PC-9 (cell line): ENCODE results near the gene GALNT14.

ENCODE experiments used
- EZH2 ChIP-seq: fragments of 200-600 bp; sonication (generic); IDR thresholded peaks from 2 replicates; pipeline ENCODE4 v1.8.0; 2017; ENCODE audit warnings: antibody characterized with exemption, low read depth
- TF ChIP-seq, protein P1 (sequence below): fragments of 200-600 bp; sonication (generic); conservative IDR thresholded peaks from 2 replicates; pipeline ENCODE4 v1.6.1; 2017; ENCODE audit warnings: mixed run types, antibody characterized with exemption, mild to moderate bottlenecking, moderate library complexity

DNA sequence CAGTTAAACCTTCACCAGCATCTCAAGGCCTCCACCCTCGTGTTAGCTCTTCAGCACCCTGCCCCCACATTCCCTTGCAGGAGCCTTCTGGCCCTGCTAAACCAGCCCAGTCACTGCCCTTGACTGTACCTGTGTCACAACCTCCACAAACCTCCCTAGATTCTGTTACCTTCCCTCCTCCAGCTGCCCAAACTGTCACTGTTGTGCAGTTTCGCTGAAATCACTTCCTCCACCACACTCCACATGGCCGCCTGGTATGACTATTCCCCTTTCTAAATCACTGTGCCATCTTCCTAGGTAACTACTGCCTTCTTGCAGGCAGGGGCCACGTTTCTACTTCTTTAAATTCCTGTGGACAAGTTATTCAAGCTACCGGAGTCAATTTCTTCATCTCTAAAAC lies 160.2 kb downstream of the GALNT14 start:
- TF ChIP-seq, protein P1, sequence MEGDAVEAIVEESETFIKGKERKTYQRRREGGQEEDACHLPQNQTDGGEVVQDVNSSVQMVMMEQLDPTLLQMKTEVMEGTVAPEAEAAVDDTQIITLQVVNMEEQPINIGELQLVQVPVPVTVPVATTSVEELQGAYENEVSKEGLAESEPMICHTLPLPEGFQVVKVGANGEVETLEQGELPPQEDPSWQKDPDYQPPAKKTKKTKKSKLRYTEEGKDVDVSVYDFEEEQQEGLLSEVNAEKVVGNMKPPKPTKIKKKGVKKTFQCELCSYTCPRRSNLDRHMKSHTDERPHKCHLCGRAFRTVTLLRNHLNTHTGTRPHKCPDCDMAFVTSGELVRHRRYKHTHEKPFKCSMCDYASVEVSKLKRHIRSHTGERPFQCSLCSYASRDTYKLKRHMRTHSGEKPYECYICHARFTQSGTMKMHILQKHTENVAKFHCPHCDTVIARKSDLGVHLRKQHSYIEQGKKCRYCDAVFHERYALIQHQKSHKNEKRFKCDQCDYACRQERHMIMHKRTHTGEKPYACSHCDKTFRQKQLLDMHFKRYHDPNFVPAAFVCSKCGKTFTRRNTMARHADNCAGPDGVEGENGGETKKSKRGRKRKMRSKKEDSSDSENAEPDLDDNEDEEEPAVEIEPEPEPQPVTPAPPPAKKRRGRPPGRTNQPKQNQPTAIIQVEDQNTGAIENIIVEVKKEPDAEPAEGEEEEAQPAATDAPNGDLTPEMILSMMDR = no peak
- no peak for TF ChIP-seq EZH2
